NB4 (cell line): ENCODE measurements around the gene BMPR2.
A peak's percentile ranks its signal among the peaks of the same experiment; 100 is the strongest.
"Not testable (repeated sequence)": the region's sequence is repeated elsewhere in the genome, so short reads cannot be mapped to it uniquely, and the experiment has no call there.

ENCODE experiments used
- DNase-seq: peaks from one replicate; pipeline ENCODE4 v3.0.0; 2010; ENCODE audit warnings: low read depth
- H3K4me3 ChIP-seq: one replicate; pipeline ENCODE4 v1.5.1; 2011; ENCODE audit warnings: mild to moderate bottlenecking, low read depth, low read length, moderate library complexity
- CTCF ChIP-seq: IDR thresholded peaks from one replicate; pipeline ENCODE4 v1.5.1; 2012; ENCODE audit warnings: low read depth, low read length
- MAX ChIP-seq: IDR thresholded peaks from 2 replicates; pipeline ENCODE4 v1.6.1; 2011; ENCODE audit warnings: low read depth, low read length
- MYC ChIP-seq: IDR thresholded peaks from 2 replicates; pipeline ENCODE4 v1.6.1; 2011; ENCODE audit warnings: low read depth, low read length
- POLR2A ChIP-seq: IDR thresholded peaks from 2 replicates; pipeline ENCODE4 v1.6.1; 2011; ENCODE audit warnings: mild to moderate bottlenecking; ENCODE audit not compliant: insufficient read length; ENCODE audit errors: extremely low read depth

Gene BMPR2

GRCh38 chr2:202514732-202515131 is 138.6 kb downstream of the BMPR2 start:
- TF ChIP-seq MAX (no peak), POLR2A (no peak), CTCF (no peak), MYC (no peak)
- H3K4me3 ChIP-seq, result no peak overlapping the region
- no peak for DNase-seq

GRCh38 chr2:202519453-202519852 is 143.3 kb downstream of the BMPR2 start:
- H3K4me3 ChIP-seq, result no peak overlapping the region
- no peak for DNase-seq
- TF ChIP-seq MYC, result no peak
- no peak for TF ChIP-seq CTCF
- no peak for TF ChIP-seq POLR2A
- TF ChIP-seq MAX, result no peak

GRCh38 chr2:202521470-202521869 is 145.3 kb downstream of the BMPR2 start:
- TF ChIP-seq CTCF (no peak), MAX (no peak)
- no peak for DNase-seq
- no peak overlapping the region for H3K4me3 ChIP-seq

- TF ChIP-seq CTCF, result no peak
- TF ChIP-seq MYC, result no peak
- no peak for DNase-seq
- H3K4me3 ChIP-seq, result no peak overlapping the region
These were observed 153.3 kb downstream of the BMPR2 start for GRCh38 chr2:202529389-202529788.

- TF ChIP-seq CTCF (no peak), MYC (no peak), POLR2A (no peak), MAX (no peak)
- peak; percentile 20 for DNase-seq
- H3K4me3 ChIP-seq, result no peak overlapping the region
These were observed 153.9 kb downstream of the BMPR2 start for GRCh38 chr2:202530038-202530437.

- not testable (repeated sequence) for DNase-seq, H3K4me3 ChIP-seq
These were observed 159.2 kb downstream of the BMPR2 start for GRCh38 chr2:202535290-202535689.

GRCh38 chr2:202541137-202541536 is 165.0 kb downstream of the BMPR2 start:
- TF ChIP-seq MAX (no peak), CTCF (no peak), MYC (no peak)
- no peak for DNase-seq
- H3K4me3 ChIP-seq, result no peak overlapping the region
